WI38 (cell line): ENCODE measurements around the gene ADPGK.
A peak's percentile ranks its signal among the peaks of the same experiment; 100 is the strongest.

Experiments
- H3K4me3 ChIP-seq: 2 replicates; pipeline ENCODE4 v1.5.1; 2011; ENCODE audit warnings: low read depth, mild to moderate bottlenecking, control low read depth, low read length
- CTCF ChIP-seq: IDR thresholded peaks from 2 replicates; pipeline ENCODE4 v1.5.1; 2012; ENCODE audit warnings: low read depth, mild to moderate bottlenecking, control low read depth, low read length

Gene ADPGK

DNA sequence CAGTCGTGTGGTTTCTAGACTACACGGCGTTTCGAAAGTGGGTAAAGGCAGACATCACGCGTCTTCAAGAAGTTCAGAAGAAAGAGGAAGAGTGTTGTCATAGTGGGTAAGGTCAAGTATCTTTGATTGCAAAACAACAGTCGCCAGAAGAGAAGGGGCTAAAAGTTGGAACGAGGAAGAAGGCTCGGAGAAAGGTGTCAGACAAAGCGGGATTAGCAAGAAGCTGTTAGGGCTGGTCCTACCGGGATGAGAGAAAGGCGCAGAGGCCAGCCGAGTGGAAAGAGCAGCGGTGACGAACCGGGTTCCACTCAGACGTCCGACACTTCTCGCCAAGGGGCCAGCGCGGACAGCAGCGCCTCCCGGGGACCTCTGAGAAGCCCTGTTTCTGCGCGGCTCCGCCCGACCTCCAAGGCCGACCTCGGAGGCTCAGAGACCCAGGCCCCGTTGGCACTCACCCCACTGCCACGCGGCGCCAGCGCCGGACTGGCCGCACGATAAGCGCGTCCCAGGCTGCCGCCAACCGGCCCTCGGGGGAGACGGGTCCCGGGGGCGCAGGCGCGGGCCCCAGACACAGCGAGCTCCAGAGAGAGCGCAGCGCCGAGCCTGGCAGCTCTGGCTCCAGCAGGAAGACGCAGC, 436 bp downstream of the ADPGK start:
- H3K4me3 ChIP-seq, result peak overlapping the region; percentile 91
- TF ChIP-seq CTCF, result no peak

GRCh38 chr15:72782274-72783003, 1.1 kb downstream of the ADPGK start:
- no peak for TF ChIP-seq CTCF
- H3K4me3 ChIP-seq, result peak overlapping the region; percentile 91

- H3K4me3 ChIP-seq, result no peak overlapping the region
Measured at GRCh38 chr15:72781631-72782030, 1.9 kb downstream of the ADPGK start.

DNA sequence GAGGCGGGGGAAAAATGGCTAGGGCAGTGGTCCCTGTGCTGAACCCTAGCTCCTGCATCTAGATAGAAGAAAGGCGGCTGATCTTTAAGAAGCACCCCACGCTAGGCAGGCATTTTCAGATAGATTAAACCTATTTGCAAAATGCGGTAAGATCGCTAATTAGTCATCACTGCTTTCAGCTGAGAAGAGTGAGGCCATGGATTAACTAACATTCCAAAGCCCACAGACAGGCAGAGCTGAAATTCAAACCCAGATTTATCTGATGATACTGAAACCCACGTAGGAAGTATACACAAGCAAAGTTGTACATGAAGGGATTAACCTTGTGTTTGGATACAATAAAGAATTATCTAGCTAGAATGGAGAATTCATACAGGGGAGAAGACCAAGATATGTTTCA, 4.8 kb downstream of the ADPGK start:
- no peak overlapping the region for H3K4me3 ChIP-seq
- TF ChIP-seq CTCF, result no peak

More at GRCh38 chr15:72781631-72782030, 1.9 kb downstream of the ADPGK start:
- no peak for TF ChIP-seq CTCF

DNA sequence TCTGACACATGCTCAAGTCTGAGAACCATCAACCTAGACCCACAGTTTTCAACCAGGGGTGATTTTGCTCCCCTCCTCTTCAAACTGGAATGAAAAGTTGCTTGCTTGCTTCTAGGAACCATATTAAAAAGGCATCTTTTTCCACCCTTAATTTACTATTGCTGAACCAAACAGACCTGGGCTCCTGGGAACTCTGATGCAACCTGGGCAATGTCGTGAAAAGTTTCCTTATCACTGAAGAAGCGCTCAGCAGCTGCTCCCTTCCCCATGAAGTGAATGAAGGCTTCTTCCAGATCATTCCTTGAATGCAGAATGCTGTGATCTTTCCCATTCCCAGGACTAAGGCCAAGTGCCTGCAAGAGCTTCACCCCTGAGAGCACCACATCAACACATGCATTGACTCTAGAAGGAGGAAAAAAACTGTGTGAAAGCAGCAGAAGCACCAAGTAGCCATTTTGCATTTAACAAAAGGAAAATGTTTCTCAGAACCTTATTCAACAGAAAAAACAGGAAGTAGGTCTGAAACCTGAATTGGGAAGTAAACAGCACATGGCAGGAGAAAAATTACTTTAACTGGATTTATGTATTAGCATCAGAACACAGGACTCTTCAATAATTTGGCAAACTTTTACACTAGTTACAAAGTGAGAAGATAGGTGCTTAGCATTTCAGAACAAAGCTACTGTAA, 8.7 kb downstream of the ADPGK start:
- no peak overlapping the region for H3K4me3 ChIP-seq
- no peak for TF ChIP-seq CTCF

- no peak overlapping the region for H3K4me3 ChIP-seq
- no peak for TF ChIP-seq CTCF
Measured at GRCh38 chr15:72771329-72771725, 12.2 kb downstream of the ADPGK start.
